Activated CD4-positive, alpha-beta T cell treated with anti-CD3 and anti-CD28 coated beads, Interleukin-2, amount 10 ng/mL, durations not matched to agents 24 days and 14 days (primary cell): ENCODE measurements around the gene MEX3A. TPM values are rescaled to one million over a fixed set of nuclear protein-coding genes. Genes with fewer than 3 reads are reported as not detected.

Experiments
- DNase-seq: peaks from one replicate; pipeline ENCODE4 v3.0.0; 2022
- H3K27ac Mint-ChIP-seq: one replicate; pipeline ENCODE4 v1.8.0; 2022; ENCODE audit warnings: mild to moderate bottlenecking, mixed read lengths
- H3K27me3 Mint-ChIP-seq: one replicate; pipeline ENCODE4 v1.8.0; 2022; ENCODE audit warnings: mixed read lengths
- H3K36me3 Mint-ChIP-seq: one replicate; pipeline ENCODE4 v1.8.0; 2022; ENCODE audit warnings: low read depth, mild to moderate bottlenecking, mixed read lengths
- H3K4me1 Mint-ChIP-seq: one replicate; pipeline ENCODE4 v1.8.0; 2021; ENCODE audit warnings: mixed read lengths
- H3K4me3 Mint-ChIP-seq: one replicate; pipeline ENCODE4 v1.8.0; 2022; ENCODE audit warnings: mild to moderate bottlenecking, moderate library complexity, mixed read lengths
- H3K9me3 Mint-ChIP-seq: one replicate; pipeline ENCODE4 v1.8.0; 2021; ENCODE audit warnings: mixed read lengths
- intact Hi-C: fragments of 100-400 bp; cut with micrococcal nuclease; formaldehyde crosslinking; loops from one replicate; pipeline ENCODE4 v1.15.1; 2023
- total RNA-seq: library from RNA; stranded (reverse); gene quantifications from 2 replicates; pipeline ENCODE4 v1.2.3, GENCODE V29; 2022

Gene MEX3A
- total RNA-seq, 1 donor from 2014 or later: 0.84 TPM

DNA sequence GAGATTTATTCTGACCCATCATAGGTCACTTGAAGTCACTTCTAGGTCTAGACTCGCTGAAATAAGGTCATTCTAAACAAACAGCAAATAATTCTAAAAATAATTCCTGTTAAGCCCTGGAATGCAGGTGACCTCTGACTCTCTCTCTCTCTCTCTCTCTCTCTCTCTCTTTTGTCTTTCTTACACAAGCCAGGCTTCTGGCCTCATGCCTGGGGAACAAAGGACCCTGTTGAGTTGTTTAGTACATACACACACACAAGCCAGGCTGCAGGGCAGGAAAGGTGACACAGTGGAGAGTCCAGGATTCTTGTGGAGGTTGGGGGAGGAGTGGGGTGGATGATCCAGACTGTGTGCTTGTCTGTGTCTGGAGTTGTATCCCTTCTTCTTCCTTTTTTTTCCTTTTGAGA is 4.0 kb upstream of the MEX3A start:
- no peaks in the 10 kb centered on the region for H3K9me3 Mint-ChIP-seq
- no peak overlapping the region for H3K27ac Mint-ChIP-seq
- intact Hi-C loops: no loop called here
- H3K4me3 Mint-ChIP-seq: no peak overlapping the region
- no peaks in the 10 kb centered on the region for H3K36me3 Mint-ChIP-seq
- peaks cover 52% of the 10 kb centered on the region for H3K27me3 Mint-ChIP-seq
- H3K4me1 Mint-ChIP-seq: peaks cover 10% of the 10 kb centered on the region
- DNase-seq: no peak

DNA sequence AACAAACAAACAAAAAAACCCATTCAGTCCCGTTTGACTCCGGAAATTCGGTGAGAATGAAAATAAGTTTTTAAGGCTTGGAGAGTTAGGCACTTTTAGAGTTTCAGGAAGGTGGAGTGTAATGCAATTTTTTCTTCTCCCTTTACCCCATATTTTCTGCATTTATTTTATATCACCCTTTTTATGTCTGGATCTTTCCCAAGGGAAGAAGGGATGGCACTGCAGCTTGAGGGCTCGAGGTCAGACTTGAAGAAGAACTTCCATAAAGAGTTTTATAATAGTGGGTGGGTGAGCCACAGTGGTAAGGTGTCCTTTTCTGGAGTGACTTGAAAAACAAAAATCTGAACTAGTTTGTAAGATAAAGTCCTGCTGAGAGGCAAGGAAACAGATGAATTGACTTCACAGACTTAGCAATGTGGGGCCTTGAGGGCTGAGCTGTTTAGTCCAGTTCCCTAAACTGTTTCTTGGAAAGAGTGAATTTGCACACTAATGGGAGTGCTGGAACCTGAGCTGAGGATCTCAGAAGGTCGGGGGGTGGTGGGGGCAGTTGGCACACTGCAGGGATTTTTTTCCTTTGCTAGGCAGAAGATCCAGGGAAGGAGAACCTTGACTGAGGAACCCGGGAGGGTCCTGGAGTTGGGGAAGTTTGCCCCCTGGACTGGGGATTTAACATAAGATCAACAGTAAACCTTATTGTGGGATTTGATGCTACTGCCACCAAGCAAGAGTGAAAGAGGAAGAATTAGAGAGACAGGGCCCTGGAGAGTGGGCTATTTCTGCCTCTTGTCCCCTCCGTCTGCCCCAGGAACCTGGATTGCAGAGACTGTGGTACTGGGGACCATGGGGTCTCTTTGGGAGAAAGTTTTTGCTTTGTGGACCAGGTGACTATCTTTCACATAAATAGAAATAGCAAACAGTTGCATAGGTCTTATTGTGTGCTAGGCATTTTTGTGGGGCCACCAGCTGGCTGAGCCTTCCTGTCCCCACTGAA is 1.8 kb upstream of the MEX3A start:
- no peaks in the 10 kb centered on the region for H3K9me3 Mint-ChIP-seq
- H3K4me3 Mint-ChIP-seq: peak overlapping the region; percentile 45
- H3K27me3 Mint-ChIP-seq: peaks cover 66% of the 10 kb centered on the region
- no peak overlapping the region for H3K27ac Mint-ChIP-seq
- H3K36me3 Mint-ChIP-seq: no peaks in the 10 kb centered on the region
- intact Hi-C loops: no loop called here
- H3K4me1 Mint-ChIP-seq: peaks cover 9% of the 10 kb centered on the region
- DNase-seq: no peak

DNA sequence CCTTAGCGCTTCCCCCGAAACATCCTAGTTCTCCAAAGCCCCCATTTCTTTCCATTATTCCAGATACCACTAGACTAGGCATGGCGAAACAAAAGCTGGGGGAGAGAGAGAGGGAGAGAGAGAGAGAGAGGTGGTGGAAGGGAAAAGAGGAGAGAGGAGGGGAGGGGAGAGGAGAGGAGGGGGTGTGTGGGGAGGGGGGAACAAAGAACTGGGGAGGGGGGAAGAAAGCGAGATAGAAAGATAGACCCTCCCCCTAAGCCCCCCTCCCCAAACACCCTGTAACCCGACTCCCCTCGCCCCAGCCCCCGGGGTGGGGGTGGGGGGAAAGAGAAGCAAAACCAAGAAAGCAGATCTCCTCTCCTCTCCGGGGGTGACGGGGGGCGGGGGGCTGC is 352 bp downstream of the MEX3A start:
- intact Hi-C loops: loop anchor here (1.0 kb wide), 1 partner anchor 28 kb away; the partner anchor contains the start of gene LAMTOR2
- H3K27ac Mint-ChIP-seq: no peak overlapping the region
- no peak for DNase-seq
- no peaks in the 10 kb centered on the region for H3K9me3 Mint-ChIP-seq
- no peaks in the 10 kb centered on the region for H3K36me3 Mint-ChIP-seq
- peaks cover 72% of the 10 kb centered on the region for H3K27me3 Mint-ChIP-seq
- peaks cover 9% of the 10 kb centered on the region for H3K4me1 Mint-ChIP-seq
- peak overlapping the region; percentile 87 for H3K4me3 Mint-ChIP-seq

DNA sequence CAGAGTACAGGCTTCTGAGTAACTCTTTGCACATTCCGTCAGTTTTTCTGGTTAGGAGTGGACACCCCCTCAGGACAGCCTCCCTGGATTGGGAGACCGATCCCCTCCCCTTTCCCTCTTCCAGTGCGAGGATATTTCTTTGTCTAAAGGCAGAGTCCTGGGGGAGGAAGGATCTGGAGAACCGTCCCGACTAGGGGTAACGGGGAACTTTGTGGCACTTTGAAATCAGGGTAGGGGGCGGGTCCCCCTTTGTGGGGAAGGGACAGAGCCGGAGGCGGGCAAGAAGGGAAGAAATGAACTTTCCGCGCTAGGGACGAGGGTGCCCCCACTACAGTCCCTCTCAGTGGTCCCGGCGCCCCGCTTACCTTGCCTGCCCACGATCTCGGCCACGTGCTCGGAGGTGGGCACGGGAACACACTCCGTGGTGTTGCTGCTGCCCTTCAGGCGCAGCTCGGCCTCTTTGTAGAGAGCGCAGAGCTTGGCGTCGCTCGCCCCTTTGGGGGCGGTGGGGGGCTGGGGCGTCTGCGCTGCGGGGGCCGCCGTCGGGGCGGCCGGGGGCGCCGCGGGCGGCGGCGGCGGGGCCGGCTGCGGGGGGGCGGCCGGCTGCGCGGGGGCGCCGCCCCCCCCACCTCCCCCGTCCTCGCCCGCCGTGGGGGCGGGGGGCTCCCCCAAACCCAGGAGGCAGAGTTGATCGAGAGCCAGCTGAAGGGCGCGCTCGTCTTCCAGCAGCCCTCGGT is 917 bp downstream of the MEX3A start:
- Mint-ChIP-seq H3K9me3 (no peaks in the 10 kb centered on the region), H3K36me3 (no peaks in the 10 kb centered on the region), H3K27me3 (peaks cover 66% of the 10 kb centered on the region), H3K4me1 (peaks cover 9% of the 10 kb centered on the region), H3K4me3 (peak overlapping the region; percentile 87), H3K27ac (no peak overlapping the region)
- DNase-seq: no peak
- intact Hi-C loops: no loop called here

DNA sequence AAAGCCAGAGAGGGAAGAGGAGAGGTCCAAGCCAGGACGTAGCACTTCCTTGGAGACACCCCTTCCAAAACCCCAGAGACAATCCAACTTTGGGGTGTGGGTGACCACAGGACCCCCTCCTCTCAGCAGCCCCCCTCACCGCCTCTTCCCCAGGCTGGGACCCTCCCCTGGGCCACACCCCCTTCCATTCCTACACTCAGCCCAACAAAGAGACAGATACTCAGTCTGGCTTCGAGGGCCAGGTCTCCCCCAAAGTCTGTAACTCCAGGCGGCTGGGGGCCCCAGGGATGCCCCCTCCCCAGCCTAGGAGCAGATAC is 1.4 kb downstream of the MEX3A start:
- Mint-ChIP-seq H3K27ac (no peak overlapping the region), H3K27me3 (peaks cover 63% of the 10 kb centered on the region), H3K36me3 (no peaks in the 10 kb centered on the region), H3K4me3 (peak overlapping the region; percentile 61), H3K9me3 (no peaks in the 10 kb centered on the region), H3K4me1 (peaks cover 9% of the 10 kb centered on the region)
- no peak for DNase-seq
- intact Hi-C loops: no loop called here

DNA sequence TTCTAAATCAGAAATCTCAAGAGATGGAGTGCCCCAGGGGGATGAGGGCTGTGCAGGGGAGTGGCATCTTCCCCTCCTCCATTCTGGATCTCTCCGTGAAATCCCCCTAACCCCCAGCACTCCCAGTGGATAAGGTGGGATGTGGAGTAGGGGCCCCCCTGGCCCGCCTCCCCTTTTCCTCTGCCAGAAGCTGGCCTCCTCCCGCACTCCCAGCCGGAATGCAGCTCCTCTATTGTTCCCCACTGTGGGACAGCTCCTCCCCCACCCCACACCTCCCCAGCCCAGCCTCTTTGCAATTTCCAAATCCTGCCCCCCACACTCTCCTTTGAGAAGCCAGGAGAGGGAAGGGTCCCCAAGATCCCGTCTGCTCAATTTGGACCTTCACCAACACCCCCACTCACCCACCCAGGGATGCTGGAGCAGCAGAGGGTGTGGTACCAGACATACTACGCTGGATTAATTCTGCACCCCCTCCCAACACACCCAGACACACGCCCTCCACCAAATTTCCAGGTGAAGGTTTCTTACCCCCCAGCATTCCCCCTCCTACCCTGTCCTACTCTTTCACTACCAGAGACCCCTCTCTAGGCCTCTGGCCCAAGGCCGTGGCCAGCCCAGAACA is 1.9 kb downstream of the MEX3A start:
- Mint-ChIP-seq H3K36me3 (no peaks in the 10 kb centered on the region), H3K9me3 (no peaks in the 10 kb centered on the region), H3K27me3 (peaks cover 62% of the 10 kb centered on the region), H3K27ac (no peak overlapping the region), H3K4me1 (peaks cover 11% of the 10 kb centered on the region), H3K4me3 (no peak overlapping the region)
- intact Hi-C loops: no loop called here
- no peak for DNase-seq

DNA sequence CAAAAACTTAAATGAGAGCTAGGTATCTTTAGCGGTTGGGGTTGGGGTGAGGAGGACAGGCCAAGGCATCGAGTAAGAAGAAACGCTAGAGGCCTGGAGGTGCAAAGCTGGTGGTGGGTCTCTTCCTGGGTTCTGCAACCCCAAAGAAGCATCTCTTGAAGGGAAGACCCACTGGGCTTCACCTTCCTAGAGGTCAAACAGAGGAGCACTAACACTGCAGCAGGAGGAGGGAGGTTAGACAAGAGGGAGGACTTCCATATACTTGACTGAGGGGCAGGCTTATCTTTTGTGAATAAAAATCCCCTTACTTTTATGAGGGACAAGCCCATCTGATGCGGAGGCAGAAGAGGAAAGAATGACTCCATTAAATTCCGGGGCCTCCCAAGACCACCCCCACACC is 2.5 kb downstream of the MEX3A start:
- no peak overlapping the region for H3K27ac Mint-ChIP-seq
- intact Hi-C loops: no loop called here
- H3K4me1 Mint-ChIP-seq: peaks cover 11% of the 10 kb centered on the region
- H3K4me3 Mint-ChIP-seq: no peak overlapping the region
- no peak for DNase-seq
- peaks cover 59% of the 10 kb centered on the region for H3K27me3 Mint-ChIP-seq
- H3K9me3 Mint-ChIP-seq: no peaks in the 10 kb centered on the region
- H3K36me3 Mint-ChIP-seq: no peaks in the 10 kb centered on the region

DNA sequence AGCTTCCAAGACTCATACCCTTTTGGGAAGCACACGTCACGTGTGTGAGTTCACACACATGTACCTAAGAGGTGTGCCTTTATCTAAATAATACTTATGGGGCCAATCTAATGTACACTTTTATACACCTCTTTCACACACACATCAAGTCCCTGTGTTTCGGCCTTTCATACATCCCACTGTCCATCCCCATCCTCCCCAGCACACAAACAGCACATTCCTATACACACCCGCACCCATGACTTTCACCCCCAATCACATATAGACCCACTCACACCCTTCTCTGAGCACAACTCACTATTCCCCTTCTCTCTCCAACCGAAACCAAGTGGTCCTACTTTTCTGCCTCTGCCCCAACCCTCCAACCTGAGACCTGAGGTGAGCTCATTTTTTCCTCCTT is 3.5 kb downstream of the MEX3A start:
- peaks cover 53% of the 10 kb centered on the region for H3K27me3 Mint-ChIP-seq
- DNase-seq: no peak

DNA sequence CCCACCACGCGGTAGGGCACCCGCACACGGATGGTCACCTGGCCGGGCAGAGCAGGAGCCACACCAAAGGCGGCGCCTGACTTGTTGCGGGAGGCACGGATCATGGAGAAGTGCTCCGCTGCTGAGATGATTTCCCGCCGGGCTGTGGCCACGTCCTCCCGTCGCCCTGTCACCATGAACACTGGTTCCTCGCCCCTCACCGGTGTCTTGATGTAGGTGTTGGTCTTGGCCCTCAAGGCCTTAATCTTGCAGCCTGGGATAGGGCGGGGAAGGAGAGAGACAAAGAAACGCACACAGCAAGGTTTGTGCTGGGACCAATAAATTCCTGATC is 4.9 kb downstream of the MEX3A start:
- Mint-ChIP-seq H3K9me3 (no peaks in the 10 kb centered on the region), H3K27ac (no peak overlapping the region), H3K4me3 (no peak overlapping the region), H3K27me3 (peaks cover 52% of the 10 kb centered on the region), H3K36me3 (no peaks in the 10 kb centered on the region), H3K4me1 (peaks cover 5% of the 10 kb centered on the region)
- DNase-seq: no peak
- intact Hi-C loops: no loop called here

More for the DNA sequence above, 3.5 kb downstream of the MEX3A start:
- Mint-ChIP-seq H3K36me3 (no peaks in the 10 kb centered on the region), H3K27ac (no peak overlapping the region), H3K4me1 (peaks cover 11% of the 10 kb centered on the region), H3K9me3 (no peaks in the 10 kb centered on the region), H3K4me3 (no peak overlapping the region)
- intact Hi-C loops: no loop called here

DNA sequence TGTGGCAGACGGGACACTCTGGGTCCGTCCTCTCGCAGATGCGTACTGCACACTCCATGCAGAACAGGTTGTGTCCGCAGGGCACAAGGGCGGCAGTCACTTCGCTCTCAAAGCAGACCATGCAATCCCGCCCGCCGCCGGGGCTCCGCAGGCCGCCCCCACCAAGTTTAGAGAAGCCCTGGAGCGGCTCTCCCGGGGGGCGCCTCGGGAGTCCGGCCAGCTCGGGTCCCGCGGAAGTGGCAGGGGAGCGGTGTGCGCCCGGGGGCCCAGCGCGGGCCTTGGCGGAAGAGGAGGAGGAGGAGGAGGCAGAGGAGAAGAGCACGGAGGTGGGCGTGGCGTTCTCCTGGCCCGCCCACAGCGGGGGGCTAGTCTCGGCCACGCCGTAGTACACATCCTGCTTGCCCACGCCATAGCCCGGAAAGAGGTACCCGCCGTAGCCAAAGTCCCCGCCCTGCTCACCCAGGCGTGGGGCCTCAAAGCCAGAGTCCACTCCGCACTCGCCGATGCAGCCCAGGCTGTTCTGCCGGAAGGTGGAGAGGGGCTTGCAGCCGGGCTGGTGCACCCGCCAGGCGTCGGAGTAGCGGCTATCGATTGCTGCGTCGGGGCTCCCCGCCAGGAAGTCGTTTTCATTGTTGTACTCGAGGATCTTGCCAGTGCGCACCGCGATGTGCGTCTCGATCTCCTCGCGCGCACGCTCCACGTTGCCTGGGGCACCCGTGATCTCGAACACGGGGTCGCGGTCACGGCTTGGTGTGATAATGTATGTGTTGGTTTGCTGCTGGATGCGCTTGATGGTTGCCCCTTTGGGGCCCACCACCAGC is 5.4 kb downstream of the MEX3A start:
- Mint-ChIP-seq H3K9me3 (no peaks in the 10 kb centered on the region), H3K27me3 (peaks cover 51% of the 10 kb centered on the region), H3K4me3 (no peak overlapping the region), H3K27ac (no peak overlapping the region), H3K4me1 (peaks cover 5% of the 10 kb centered on the region), H3K36me3 (no peaks in the 10 kb centered on the region)
- DNase-seq: no peak
- intact Hi-C loops: no loop called here

DNA sequence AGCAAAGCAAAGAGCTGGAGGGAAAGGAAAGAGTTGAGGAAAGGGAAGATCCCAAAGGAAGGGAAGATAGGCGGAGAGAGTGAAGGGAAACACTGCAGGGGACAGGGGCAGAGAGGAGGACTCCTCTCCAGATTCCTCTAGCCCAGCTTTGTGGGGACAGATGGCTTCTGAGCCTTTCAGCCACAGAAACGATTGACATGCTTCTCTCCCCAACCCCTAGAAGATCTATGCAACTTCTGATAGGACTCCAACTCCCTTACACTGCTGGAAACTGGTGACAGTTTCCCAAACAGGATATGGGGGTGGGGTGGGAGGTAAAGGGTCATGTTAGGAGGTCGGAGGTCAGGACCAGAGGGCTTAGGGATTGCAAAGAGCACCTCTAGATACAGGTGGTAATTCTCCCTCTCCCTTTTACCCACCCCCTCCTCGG is 6.5 kb downstream of the MEX3A start:
- H3K36me3 Mint-ChIP-seq: no peaks in the 10 kb centered on the region
- no peak for DNase-seq
- H3K4me1 Mint-ChIP-seq: peaks cover 2% of the 10 kb centered on the region
- H3K27me3 Mint-ChIP-seq: peaks cover 50% of the 10 kb centered on the region
- no peaks in the 10 kb centered on the region for H3K9me3 Mint-ChIP-seq
- no peak overlapping the region for H3K27ac Mint-ChIP-seq
- no peak overlapping the region for H3K4me3 Mint-ChIP-seq
- intact Hi-C loops: no loop called here

DNA sequence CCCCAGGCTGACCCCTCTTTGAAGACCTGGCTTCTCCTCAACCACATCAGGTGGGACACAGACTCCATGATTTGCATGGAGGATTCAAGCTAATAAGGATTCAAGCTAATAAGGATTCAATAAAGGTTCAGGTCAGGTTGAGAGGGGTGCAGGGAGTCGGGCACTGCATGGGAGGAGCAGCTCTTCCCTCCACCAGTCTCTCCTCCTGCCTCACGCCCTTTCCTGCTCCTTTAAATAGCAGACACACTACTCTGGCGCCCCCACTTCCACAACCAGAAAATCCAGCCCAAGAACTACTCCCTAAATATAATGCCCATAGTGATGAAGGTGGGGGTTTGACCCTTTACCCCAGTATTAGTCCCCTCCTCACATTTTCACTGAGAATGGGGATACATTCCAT is 7.1 kb downstream of the MEX3A start:
- intact Hi-C loops: no loop called here
- DNase-seq: no peak
- H3K9me3 Mint-ChIP-seq: no peaks in the 10 kb centered on the region
- peaks cover 45% of the 10 kb centered on the region for H3K27me3 Mint-ChIP-seq
- H3K4me3 Mint-ChIP-seq: no peak overlapping the region
- no peak overlapping the region for H3K27ac Mint-ChIP-seq
- peaks cover 2% of the 10 kb centered on the region for H3K4me1 Mint-ChIP-seq
- no peaks in the 10 kb centered on the region for H3K36me3 Mint-ChIP-seq

DNA sequence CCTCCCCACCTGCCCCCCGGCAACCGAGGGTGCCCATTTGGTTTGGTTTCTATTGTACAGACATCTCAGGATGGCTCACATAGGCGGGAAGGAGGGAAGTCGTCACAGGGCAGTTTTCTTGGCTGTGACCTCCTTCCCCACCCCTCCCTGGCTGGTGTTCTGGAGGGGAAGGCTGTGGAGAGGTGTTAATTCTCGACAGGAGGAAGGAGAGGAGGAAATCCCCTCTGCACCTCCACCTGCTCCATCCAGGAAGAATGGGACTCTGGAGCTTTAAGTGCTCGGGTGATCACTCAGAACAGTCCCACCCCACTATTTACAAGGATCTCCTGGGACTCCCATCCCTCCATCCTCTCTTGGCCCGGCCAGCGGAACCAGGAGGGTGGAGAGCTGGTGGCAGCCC is 7.6 kb downstream of the MEX3A start:
- Mint-ChIP-seq H3K9me3 (no peaks in the 10 kb centered on the region), H3K4me1 (peaks cover 2% of the 10 kb centered on the region), H3K27me3 (peaks cover 41% of the 10 kb centered on the region), H3K4me3 (no peak overlapping the region), H3K36me3 (no peaks in the 10 kb centered on the region), H3K27ac (no peak overlapping the region)
- intact Hi-C loops: no loop called here
- DNase-seq: no peak
